GM18870 (cell line): Measurements from ENCODE around the gene PRPF4.
A peak's percentile ranks its signal among the peaks of the same experiment; 100 is the strongest.
"Not testable (repeated sequence)": the region's sequence is repeated elsewhere in the genome, so short reads cannot be mapped to it uniquely, and the experiment has no call there.

Experiments
- ATAC-seq: cut with Tn5 transposase; IDR thresholded peaks from one replicate; pipeline ENCODE4 v1.9.1; 2021; ENCODE audit warnings: moderate library complexity; ENCODE audit not compliant: unreplicated experiment

Gene PRPF4

DNA sequence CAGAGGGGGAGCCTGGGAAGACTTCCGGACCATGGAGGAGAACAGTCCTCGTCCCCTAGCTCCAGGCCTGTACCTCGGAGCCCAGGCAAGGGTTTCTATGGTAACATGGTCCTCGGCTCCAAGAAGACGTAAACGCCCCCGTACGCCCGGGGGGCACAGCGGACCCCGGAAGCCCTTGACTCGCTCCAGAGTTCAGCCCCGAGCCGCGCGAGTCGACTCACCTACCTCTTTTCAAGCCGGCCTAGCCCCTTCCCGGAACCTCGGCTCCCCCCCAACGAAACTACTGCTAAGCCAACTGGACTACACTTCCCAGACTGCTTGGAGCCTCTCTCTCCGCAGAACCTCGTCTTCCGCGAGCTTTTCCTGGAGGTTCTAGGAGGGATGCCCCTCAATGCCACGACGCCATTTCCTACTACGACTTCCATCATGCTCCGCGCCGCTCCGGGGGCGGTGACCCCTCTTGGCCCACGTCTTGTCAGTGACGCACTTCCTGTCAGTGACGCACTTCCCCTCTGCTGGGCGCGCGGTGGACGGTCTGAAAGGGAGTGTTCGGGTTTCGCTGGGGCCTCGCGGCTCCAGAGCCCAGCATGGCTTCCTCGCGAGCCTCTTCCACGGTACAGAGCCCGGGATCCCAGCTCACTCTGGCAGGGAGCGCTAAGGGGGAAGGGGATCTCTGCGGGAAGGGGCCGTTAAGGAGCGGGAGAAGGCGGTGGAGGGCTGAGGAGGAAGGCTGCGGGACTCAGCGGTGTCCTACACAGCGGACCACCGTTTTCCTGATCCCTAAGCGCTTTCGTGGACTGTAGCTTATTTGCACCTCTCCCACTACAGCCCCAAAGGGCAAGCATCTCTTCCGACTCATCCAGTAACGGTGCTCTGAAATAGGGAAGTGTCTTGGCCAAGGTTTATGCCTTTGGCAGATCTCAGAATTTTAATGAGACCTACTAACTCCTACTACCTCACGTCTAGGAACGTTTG, at the start of gene PRPF4, which contains the start of gene CDC26:
TSS of gene PRPF4 (plus strand) at position 502 of the 975 bp plus-strand sequence. CDS start at position 588, 86 bp downstream.
TSS of gene CDC26 (minus strand) at position 416 of the 975 bp plus-strand sequence. CDS start 3,065 bp downstream, outside the sequence.
- ATAC-seq: peak; percentile 95

DNA sequence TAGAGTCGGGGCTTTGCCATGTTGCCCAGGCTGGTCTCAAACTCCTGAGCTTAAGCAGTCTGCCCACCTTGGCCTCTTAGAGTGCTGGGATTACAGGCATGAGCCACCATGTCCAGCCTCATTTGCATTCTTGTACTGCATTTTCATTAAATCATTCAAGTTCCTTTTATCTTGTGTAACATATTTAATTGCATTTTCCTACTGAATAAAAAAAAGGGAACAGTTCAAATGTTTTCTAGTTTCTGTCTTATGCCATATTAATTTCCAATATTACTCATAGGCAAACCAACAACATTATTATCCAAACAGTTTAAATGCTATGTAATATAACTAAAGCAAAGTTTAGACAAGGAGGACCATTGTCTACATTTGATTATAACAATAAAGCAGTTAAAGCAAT, 48.0 kb upstream of the PRPF4 start:
- no peak for ATAC-seq

DNA sequence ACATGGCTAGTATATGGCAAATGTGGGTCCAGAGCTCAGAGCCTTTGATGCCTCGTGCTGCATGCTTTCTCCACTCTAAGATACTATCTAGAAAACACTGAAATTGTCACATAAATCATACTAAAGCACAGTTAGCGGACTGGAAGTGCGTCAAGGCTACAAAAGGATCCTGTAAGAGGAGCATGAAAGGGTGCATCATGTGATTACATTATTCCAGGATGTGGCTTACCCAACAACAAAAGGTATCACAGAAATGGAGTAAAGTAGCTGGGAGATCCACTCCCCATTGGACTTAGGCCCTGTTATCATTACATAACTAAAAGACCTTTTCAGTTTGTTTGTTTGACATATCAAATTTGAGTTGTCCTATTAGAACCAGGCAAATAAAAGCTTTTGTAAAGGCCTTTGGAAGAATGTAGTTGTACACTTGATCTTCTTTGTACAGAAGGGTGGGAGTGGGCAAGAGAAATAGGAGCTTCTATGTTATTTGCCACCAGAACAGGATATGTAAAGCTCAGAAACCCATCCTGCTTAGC, 47.3 kb upstream of the PRPF4 start:
- ATAC-seq: no peak

DNA sequence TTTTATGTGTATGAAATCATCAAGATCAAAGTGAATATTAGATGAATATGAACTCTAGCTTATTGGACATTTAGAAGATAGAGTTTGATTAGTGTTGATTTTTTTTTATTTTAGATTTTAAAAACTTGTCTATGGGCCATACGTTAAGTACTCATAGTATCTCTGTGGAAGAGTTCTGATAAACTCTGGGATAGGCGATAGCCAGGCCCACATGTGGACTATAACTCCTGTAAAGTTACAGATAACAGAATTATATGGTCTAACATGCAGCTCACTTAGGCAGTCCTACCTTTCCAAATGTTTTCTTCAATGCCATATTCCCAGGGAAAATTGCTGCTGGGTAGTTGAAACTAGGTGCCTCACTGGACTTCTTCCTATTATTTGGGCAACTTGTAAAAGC, 43.8 kb upstream of the PRPF4 start:
- no peak for ATAC-seq

DNA sequence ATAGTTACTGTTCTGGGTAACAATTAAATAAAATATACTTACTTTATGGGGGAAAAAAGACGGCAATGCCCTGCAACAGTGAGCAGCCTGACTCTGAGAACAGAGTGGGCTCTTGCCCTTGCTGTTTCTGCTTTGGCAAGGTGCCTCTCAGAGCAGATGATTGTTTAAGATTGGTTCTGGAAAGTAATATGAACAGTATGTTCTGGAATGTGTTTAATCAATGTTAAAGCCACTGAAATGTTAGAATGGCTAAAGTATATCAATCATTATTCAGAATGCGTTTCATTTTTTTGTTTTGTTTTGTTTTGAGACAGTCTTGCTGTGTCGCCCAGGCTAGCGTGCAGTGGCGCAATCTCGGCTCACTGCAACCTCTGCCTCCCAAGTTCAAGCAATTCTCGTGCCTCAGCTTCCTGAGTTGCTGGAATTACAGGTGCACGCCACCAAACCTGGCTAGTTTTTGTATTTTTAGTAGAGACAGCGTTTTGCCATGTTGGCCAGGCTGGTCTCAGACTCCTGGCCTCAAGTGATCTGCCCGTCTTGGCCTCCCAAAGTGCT, 39.7 kb upstream of the PRPF4 start:
- ATAC-seq: not testable (repeated sequence)

DNA sequence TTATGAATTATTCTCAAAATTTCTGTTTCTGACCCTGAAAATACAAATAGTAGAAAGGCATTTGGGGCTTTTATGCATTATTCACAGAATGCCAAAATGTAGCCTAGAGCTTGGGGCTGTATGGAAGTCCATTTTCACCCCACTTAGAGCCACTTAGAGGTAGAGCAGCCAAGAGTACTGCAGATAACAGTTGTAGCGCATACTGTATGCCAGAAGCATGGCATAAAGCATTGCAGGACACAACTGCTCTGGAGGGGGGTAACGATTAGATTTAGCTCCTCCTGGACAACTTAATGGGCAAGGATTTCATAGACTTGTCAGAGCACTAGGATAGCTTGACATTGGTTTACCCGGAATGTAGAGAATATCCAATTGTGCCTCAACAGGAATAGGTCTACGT, 38.4 kb upstream of the PRPF4 start:
- no peak for ATAC-seq

DNA sequence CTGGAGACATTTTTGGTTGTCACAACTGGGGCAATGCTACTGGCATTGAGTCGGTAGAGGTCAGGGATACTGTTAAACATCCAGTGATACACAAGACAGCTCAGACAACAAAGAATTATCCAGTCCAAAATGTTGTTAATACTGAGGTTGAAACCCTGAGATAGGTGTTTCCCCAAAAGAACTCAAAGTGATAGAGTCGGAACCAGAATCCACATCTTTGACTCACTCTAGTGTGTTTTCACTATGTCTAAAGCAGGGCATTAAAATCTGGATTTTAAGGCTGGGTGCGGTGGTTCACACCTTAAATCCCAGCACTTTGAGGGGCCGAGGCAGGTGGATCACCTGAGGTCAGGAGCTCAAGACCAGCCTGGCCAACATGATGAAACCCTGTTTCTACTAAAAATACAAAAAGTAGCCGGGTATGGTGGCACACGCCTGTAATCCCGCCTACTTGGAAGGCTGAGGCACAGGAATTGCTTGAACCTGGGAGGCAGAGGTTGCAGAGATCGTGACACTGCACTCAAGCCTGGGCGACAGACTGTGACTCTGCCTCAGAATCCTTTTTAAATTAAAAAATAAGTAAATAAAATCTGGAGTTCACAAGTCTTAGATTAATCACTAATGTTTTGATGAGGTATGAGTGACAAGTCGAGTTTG, 37.1 kb upstream of the PRPF4 start:
- no peak for ATAC-seq

DNA sequence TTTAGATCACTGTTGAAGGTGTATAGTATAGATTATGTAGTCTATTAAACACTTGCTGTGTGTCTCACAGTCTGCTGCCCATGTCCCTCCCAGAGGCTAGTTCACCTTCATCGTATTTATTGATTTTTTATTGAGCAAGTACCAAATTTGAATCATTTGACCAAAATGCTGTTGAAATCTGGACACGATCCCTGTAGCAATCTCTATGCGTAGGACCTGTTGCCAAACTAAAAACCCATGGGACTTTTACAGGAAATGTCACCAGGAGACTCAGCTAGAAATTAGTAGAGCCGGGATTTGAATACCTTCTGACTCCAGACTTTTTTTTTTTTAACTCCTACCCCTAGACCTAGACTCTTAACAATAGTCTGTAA, 36.6 kb upstream of the PRPF4 start:
- ATAC-seq: no peak

DNA sequence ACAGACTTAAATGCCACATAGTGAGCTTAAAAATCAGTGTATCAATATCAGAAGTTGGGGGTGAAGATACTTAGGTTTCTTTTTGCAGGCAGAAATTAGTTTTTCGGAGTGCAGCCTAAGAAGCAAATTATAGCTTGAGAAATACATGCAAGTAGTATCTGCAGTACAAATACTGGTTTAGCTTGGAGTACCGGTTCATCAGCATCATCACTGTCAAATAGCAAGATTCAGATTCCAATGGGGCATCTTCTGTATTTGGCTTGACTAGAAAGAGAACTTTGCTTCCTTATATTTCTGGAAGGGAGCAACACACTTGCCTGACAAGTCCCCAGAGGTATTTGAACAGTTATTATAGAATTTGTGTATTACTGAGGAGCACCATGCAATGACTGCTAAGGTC, 34.3 kb upstream of the PRPF4 start:
- ATAC-seq: no peak

DNA sequence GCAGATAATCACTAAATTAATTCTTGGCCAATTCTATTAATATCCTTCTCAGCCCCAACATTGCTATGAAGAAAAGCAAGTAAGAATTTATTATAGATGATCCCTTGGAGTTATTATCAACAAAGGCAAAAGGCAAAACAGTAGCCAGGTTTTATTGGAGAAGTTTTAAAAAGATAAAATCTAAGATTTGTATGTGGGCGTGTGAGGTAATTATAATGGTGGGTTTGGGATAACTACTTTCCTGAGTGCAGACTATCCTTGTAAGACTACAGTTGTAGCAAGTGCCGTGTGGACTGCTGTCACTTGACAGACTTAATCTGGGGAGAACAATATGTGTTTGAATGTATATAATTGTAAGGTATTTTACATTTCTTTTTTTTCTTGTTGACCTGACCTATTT, 30.9 kb upstream of the PRPF4 start:
- no peak for ATAC-seq

DNA sequence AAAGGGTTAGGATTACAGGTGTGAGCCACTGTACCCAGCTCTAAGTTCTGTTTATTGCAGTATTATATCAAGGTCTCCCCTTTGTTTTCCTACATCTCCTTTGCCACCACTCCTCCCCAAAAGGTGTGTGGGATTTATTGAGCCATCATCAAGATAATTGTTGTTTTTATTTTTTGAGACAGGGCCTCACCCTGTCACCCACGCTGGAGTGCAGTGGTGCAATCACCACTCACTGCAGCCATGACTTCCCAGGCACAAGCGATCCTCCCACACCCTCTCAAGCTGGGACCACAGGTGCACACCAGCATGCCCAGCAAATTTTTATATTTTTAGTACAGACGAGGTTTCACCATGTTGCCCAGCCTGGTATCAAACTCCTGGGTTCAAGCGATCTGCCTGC, 29.6 kb upstream of the PRPF4 start:
- no peak for ATAC-seq

DNA sequence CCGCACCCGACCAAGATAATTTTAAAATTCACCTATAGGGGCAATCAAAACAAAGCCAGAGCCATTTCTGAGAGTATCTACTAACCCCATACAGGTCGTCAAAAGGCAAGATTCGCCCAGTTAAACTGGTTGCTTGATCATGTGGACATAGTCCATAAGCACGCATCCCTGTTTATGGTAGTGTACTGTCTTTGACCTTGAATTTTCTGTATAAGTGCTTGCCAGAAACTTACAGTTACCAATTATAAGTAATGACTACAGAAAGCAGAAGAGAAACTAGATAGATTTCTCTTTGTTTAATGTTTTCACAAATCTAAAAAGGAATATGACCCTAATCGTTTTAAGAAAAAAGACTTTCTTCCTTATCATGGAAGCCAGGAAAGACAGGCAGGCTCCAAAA, 28.5 kb upstream of the PRPF4 start:
- ATAC-seq: no peak

DNA sequence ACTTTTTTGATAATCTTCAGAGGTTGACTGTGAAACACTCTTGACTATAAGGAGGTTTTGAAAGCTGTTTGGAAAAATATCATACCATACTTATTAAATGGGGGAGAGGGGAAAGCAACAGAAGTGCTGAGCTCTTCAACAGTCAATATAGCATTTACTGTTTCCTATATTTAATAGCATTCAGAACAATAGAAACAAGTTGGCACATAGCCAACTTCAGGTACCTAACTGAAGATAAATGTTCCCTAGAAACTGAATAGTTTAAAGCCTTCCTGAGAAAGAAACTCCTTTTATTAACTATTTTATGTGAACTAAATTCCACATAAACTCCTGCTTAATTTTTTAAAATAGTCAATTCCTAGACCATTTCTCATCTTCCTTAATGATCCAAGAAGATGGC, 27.8 kb upstream of the PRPF4 start:
- ATAC-seq: no peak

DNA sequence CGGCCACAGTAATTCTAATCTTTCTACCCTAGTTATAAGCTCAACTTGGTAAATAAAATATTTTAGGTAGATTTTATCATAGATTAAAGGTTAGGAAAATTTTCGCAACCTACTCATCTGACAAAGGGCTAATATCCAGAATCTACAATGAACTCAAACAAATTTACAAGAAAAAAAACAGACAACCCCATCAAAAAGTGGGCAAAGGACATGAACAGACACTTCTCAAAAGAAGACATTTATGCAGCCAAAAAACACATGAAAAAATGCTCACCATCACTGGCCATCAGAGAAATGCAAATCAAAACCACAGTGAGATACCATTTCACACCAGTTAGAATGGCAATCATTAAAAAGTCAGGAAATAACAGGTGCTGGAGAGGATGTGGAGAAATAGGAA, 25.8 kb upstream of the PRPF4 start:
- not testable (repeated sequence) for ATAC-seq

DNA sequence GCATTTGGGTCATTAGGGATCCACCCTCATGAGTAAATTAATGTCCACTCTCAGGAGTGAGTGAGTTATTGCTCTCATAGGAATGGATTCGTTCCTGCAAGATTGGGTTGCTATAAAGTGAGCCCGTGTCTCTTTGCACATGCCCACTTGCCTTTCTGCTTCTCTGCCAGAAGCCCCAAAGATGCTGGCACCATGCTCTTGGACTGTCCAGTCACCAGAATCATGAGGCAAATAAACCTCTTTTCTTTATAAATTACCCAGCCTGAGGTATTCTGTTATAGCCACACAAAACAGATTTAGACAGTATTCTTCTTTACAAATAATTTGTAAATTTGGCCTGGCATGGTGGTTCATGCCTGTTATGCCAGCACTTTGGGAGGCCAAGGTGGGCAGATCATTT, 24.7 kb upstream of the PRPF4 start:
- no peak for ATAC-seq

DNA sequence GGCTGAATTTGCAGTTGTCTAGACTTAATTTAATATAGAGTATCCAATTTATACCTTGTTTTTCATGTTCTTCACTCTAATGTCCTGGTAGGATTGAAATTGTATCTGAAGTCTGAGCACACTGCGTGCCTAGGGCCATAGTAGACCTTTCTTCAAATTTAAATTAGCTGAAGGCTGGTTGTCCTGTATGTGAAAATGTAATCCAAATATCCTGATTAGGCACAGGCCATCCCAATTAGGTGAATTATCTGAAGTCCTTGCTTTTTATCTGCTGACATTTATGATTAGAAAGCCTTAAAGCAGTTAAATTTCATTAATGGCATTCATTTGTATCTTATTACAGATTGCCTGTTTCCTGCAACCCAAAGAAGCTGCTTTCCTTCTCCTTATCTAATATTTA, 20.5 kb upstream of the PRPF4 start:
- ATAC-seq: no peak

DNA sequence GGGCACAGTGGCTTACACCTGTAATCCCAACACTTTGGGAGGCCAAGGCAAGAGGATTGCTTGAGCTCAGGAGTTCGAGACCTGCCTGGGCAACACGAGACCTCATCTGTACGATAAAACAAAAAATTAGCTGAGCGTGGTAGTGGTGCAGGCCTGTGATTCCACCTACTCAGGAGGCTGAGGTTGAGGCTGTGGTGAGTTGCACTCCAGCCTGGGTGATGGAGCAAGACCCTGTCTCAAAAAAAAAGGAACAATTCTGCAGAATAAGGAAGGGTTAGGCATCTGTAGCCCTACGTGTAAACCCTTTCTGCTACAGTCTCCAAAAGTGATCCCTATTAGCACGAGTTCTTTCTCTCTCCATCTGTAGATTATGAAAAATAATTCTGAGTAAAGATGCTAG, 20.0 kb upstream of the PRPF4 start:
- ATAC-seq: no peak

DNA sequence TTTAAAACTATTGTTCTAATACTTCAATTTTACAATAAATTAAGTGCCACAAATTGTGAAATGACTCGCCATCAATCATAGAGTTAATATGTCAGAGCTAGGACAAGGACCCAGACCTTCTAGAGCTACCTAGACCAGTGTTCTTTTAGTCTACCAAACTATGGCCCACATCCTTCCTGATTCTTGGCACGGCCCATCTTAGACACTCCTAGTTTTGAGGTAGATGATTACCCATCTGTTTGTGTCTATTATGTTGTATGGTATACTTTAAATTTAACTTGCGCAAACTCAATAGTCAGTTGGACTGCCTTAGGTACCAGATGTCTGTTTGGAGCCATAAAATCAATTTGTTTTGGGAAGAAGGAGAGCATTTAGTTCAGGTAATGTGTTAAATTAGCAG, 17.6 kb upstream of the PRPF4 start:
- no peak for ATAC-seq

DNA sequence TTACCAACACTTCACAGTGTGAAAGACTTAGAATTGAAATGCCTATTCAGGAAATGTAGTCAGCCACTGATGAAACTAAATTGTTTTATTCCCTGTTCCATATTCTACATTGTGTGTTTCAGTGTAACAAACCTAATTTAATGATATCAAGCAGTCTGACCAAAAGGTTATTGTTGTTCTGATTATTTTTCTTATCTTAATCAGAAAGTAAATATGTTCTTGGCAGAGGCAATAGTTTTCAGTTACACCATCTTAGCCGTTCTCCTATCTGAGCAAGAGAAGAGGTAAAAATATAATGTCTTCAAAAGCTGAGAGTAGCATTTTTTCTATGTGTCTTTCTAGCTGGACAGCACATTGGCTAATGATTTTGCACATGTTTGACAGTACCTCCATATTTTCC, 17.2 kb upstream of the PRPF4 start:
- ATAC-seq: no peak

DNA sequence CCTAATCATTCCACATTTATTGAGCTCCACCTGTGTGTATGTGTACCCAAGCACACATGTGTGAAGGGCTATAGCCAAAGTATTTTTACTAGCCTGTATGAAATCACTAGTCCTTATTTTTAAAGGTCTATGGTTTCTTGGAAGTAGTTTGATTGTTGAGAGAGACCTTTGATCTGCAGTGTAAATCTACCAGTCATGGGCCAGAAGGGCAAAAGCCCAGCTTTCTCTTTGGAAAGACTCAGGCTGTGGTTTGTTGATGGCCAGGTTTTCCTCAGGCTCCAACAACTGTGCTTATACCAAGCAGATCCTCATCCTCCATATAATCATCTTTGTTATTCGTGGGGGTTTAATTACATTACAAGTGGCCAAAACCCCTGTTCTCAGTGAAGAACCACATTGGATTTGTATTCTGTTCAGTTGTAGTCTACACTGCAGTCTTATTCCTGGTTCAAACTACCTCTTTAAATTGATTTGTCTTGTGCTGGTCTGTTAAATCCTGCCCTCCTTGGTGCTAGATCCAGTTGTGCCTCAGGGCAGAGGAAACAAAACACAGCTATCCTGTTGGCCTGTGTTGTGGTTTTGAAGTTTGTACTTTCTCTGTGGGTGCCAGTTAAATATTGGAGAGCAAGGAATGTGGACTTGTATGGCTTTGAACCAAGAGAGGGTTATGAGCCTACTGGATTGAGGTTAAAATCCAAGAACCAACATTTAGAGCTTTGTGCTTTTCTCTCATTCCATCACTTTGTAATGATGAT, 13.4 kb upstream of the PRPF4 start:
- no peak for ATAC-seq

DNA sequence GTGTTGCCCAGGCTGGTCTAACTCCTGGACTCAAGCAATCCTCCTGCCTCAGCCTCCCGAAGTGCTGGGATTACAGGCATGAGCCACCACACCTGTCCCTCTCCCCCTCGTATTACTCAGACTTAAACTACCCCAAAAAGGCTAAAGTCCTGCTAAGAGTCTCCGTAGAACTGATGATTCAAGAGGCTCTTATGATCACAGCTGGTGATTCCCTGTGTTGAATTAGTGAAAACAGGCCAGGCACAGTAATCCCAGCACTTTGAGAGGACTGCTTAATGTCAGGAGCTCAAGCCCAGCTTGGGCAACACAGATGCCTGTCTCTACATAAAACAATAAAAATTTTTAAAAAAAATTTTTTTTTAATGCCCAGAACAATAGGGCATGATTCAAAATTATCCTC, 9.3 kb upstream of the PRPF4 start:
- no peak for ATAC-seq
